ENCODE data around the gene LCK.

GRCh38 chr1:32239337-32239736 lies 11.7 kb upstream of the LCK start:
- TF ChIP-seq CTCF (IDR thresholded peaks at IDR 0.05): no peak
- no peak for TF ChIP-seq POLR2A (IDR thresholded peaks at IDR 0.05)
